GM18867 (cell line): ENCODE data around the gene ALDH1A1.

ENCODE experiments used
- ATAC-seq: cut with Tn5 transposase; IDR thresholded peaks from one replicate; pipeline ENCODE4 v1.9.1; 2021; ENCODE audit warnings: mild to moderate bottlenecking, moderate library complexity; ENCODE audit not compliant: unreplicated experiment

Gene ALDH1A1

DNA sequence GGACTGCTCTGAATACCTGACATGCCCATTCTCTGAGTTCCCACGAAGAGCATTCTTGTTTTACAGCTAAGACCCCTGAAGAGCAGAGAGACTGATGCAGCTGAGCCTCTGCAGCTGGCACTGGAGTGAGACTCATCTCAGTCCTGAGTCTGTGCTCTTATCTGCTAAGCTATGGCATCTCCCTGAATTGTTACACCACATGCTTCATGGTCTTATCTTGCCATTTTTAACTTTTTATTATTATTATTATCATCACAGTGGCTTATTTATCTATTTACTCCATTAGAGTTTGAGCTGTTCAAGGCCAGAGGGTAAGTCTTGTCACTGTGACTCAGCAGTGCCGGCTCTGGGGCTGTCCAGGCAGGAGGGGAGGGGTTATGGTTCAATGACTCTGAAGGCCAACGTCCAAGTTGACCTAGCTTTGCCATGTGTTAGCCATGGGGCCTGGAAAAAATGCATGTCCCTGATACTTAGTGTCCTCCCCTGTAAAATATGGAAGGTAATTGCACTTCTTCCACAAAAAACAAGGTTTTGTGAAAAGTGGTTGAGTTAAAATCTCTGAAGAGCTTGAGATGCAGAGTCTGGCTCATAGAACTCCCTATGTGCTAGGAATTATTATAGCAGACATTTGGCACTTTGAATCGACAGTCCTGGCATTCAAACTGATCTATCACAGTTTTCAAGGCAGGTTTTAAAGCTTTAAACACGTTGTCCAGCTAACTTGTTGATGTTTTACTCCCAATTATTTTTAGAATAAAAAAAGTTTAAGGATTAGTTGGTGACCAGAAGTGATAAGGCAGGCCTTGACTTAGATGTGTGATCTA, 94.6 kb downstream of the ALDH1A1 start:
- no peak for ATAC-seq

DNA sequence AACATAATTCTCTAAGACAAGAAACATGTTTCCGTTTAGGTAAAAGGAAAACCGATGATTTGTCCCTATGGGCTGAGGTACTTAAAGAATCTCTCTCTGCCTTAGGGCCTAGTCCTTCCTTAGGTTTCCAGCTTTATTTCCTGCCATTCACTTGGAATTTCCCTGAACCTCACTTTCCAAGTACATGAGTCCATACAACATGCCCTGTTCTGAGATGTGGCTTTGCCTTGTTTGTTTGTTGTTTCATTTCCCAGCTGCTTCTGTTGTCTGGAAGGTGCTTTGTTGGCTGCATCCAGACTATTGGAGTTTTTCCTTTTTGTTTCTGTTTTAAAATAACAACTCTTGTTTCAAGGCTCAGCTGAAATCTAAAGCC, 95.2 kb downstream of the ALDH1A1 start:
- ATAC-seq: no peak

DNA sequence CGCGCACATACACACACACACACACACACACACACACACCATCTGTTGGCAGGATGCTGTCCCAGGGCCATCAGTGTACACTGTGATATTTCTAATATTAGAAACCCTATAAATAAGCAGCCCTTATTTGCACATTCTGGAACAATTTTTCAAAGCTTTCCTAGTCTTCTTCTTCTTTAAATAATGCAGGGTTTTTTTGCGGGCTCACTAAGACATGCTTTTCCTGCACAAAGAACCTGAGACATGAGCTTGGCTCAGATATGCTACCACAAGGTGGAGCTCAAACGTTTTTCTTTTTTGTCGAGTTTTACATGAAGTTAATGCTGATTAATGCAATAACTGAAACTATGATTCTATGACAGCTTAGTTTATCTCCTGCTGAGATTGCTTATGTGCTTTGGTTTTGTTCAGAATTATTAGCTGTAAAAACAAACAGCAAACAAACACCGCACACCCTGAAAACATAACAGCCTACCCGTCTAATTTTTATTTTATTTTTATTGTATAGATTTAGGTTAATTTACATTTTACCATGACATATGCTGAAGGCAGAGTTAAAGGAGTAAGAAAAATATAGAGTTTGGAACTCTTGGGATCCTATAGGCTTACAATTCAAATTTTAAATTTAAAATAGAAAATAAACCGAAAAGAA, 95.8 kb downstream of the ALDH1A1 start:
- ATAC-seq: peak; percentile 67

DNA sequence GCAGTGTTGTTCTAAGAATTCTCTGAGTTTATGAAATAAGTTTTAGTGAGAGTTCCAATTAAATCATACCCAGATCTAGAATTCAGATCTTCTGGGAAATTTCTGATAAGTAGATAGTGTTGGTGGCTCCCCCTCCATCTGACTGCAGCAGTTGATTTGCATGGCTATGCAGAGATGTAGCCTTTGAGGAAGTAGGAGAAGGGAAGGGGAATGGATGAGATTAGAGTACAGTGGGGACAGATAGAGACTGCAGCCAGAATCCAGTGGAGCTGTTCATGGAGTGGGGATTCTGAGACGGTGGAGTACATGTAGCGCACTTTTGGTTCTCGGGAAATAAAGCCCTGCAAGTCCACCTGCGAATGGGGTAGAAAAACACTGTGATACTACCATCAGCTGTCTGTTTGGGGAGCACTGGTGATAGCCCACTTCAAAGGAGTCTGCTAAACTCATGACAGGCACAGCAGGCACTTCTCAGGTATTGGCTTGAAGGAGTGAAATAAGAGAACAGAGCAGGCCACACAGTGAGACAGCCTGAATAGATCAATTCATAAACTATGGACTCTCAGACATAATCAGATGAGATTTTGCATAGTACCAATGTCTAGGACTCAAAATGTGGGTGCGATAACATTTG, 96.8 kb downstream of the ALDH1A1 start:
- no peak for ATAC-seq

DNA sequence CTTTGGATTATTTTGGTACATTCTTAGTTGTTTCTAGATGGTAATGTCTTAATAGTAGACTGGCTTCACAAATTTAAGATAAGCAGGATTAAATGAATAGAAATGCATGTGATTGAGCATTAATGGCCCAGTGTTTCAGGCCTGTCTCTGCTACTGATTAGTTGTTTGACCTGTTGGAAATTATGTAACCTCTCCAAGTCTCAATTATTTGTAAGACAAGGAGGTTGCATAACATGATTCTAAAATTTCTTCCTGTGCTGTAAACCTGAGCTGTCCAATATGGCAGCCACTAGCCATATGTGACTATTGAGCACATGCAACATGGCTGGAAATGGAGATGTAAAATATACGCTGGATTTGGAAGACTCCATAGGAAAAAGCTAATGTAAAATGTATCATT, 97.5 kb downstream of the ALDH1A1 start:
- no peak for ATAC-seq
